ENCODE results near the gene ERICH2. TPM values are rescaled to one million over a fixed set of nuclear protein-coding genes. Genes with fewer than 3 reads are reported as not detected.

ERICH2 gene
- polyA plus RNA-seq, 1 of the 3 experiments (the other 2 are of a cell fraction): not detected

DNA sequence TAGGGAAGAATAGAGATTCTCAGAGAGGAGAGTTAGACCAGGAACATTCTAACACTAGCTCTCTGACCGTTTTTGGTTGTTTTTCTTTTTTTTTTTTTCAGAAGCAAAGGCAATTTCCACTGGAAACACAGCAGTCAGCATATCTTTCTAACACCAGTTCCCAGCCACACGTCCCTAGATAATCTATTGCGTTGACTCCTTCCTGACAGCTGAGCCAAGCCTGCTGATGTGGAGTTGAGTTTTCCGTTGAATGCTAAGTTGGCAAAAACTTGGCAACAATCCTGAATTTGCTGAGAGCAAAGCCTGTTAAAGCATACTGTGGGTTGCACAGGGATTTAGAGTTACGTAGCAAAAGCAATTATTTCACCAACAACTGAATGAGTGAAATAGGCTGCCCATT, 65.8 kb downstream of the ERICH2 start:
- Histone ChIP-seq H3K27ac (ENCODE audit: low read depth in 2 of 2, low read length in 1 of 2) (no peak overlapping the region), H3K27me3 (ENCODE audit: insufficient read depth) (no peaks in the 10 kb centered on the region), H3F3A (replicated peaks; ENCODE audit: insufficient read depth) (no peaks in the 10 kb centered on the region), H3K4me2 (no peak overlapping the region), H2AFZ (ENCODE audit: low read depth) (no peak overlapping the region), H3K36me3 (replicated peaks in 1 of 2; ENCODE audit: control insufficient read depth in 1 of 2, insufficient read depth in 2 of 2, low read length in 1 of 2) (no peaks in the 10 kb centered on the region), H3K9me3 (no peaks in the 10 kb centered on the region), H3K9me2 (no peaks in the 10 kb centered on the region), H3K4me3 (ENCODE audit: low read depth in 2 of 2, low read length in 1 of 2) (no peak overlapping the region), H3K4me1 (ENCODE audit: control insufficient read depth in 1 of 2, insufficient read depth in 2 of 2, low read depth in 1 of 2, low read length in 1 of 2) (no peaks in the 10 kb centered on the region), H3K79me2 (ENCODE audit: insufficient read depth) (no peaks in the 10 kb centered on the region), H4K20me1 (ENCODE audit: insufficient read depth) (no peaks in the 10 kb centered on the region), H3K9ac (no peak overlapping the region)
- WGBS (ENCODE audit: low lambda C conversion rate): 65% methylated on average over 5 of the region's 5 CpGs
- CTCF ChIA-PET: interaction anchor here (1.4 kb wide), 2 partner anchors 38 to 512 kb away, joined by 3 to 4 read pairs; no protein-coding TSS in a partner anchor
- TF ChIP-seq, protein P1, sequence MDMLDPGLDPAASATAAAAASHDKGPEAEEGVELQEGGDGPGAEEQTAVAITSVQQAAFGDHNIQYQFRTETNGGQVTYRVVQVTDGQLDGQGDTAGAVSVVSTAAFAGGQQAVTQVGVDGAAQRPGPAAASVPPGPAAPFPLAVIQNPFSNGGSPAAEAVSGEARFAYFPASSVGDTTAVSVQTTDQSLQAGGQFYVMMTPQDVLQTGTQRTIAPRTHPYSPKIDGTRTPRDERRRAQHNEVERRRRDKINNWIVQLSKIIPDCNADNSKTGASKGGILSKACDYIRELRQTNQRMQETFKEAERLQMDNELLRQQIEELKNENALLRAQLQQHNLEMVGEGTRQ (IDR thresholded peaks at IDR 0.05; ENCODE audit: borderline replicate concordance, low read depth, low read length): no peak
- TF ChIP-seq EZH2phosphoT487 (IDR thresholded peaks at IDR 0.05; ENCODE audit: borderline replicate concordance, low read depth): no peak
- TF ChIP-seq NFIC (IDR thresholded peaks at IDR 0.05; ENCODE audit: borderline replicate concordance): no peak
- no peak for TF ChIP-seq RAD21 (IDR thresholded peaks at IDR 0.05; ENCODE audit: low read length)
- TF ChIP-seq REST (IDR thresholded peaks at IDR 0.05; ENCODE audit: low read depth, low read length): no peak
- no peak for TF ChIP-seq MAX (IDR thresholded peaks at IDR 0.05; ENCODE audit: low read depth)
- TF ChIP-seq RFX5 (IDR thresholded peaks at IDR 0.05; ENCODE audit: low read length): no peak
- no peak for TF ChIP-seq FOXM1 (IDR thresholded peaks at IDR 0.05; ENCODE audit: low read depth)
- no peak for TF ChIP-seq RCOR1 (IDR thresholded peaks at IDR 0.05; ENCODE audit: low read length)
- no peak for TF ChIP-seq MEF2A (IDR thresholded peaks at IDR 0.05; ENCODE audit: borderline replicate concordance, low read depth)
- TF ChIP-seq JUND (IDR thresholded peaks at IDR 0.05): no peak
- TF ChIP-seq EP300 (IDR thresholded peaks at IDR 0.05; ENCODE audit: borderline replicate concordance in 1 of 2, low read depth in 1 of 2, low read length in 1 of 2): no peak
- no peak for TF ChIP-seq SIN3A (IDR thresholded peaks at IDR 0.05; ENCODE audit: borderline replicate concordance, low read depth, low read length)
- TF ChIP-seq TAF1 (IDR thresholded peaks at IDR 0.05; ENCODE audit: borderline replicate concordance, low read depth, low read length): no peak
- no peak for TF ChIP-seq GATA2 (CRISPR knock-in tag; IDR thresholded peaks at IDR 0.05)
- no peak for TF ChIP-seq GABPA (IDR thresholded peaks at IDR 0.05; ENCODE audit: low read depth)
- no peak for TF ChIP-seq CHD2 (IDR thresholded peaks at IDR 0.05; ENCODE audit: low read length, partially characterized antibody)
- POLR2A ChIA-PET: no interaction called here
- DNase-seq: no peak

Measured in SK-N-SH (cell line).